Activated T-cell treated with anti-CD3 and anti-CD28 coated beads, Interleukin-2, amount 50 U/mL, for 4 hours (primary cell): Measurements from ENCODE around the gene NTRK3. TPM values are rescaled to one million over a fixed set of nuclear protein-coding genes. Genes with fewer than 3 reads are reported as not detected.

Experiments
- ATAC-seq, 2 donors: fragments of 200-7000 bp; cut with Tn5 transposase; one replicate each; pipeline ENCODE4 v1.10.0; 2021
- DNase-seq: peaks from one replicate; pipeline ENCODE4 v3.0.0-alpha.2; 2020
- H3K27me3 Mint-ChIP-seq: one replicate; pipeline ENCODE4 v1.8.0; 2021; ENCODE audit warnings: low read depth, mixed read lengths
- H3K36me3 Mint-ChIP-seq: one replicate; pipeline ENCODE4 v1.8.0; 2022; ENCODE audit warnings: mixed read lengths; ENCODE audit not compliant: insufficient read depth
- H3K4me1 Mint-ChIP-seq: one replicate; pipeline ENCODE4 v1.8.0; 2021; ENCODE audit warnings: low read depth, mixed read lengths
- H3K4me3 Mint-ChIP-seq: one replicate; pipeline ENCODE4 v1.8.0; 2021; ENCODE audit warnings: mild to moderate bottlenecking, moderate library complexity, mixed read lengths
- H3K9me3 Mint-ChIP-seq: one replicate; pipeline ENCODE4 v1.8.0; 2021; ENCODE audit warnings: mixed read lengths
- total RNA-seq, 3 donors: library from RNA; stranded (reverse); gene quantifications; one replicate each; pipeline ENCODE4 v1.2.1, GENCODE V29; 2021

Gene NTRK3
- total RNA-seq, 3 donors from 2014 or later = 0.18 to 1.7 TPM; not detected in 1

DNA sequence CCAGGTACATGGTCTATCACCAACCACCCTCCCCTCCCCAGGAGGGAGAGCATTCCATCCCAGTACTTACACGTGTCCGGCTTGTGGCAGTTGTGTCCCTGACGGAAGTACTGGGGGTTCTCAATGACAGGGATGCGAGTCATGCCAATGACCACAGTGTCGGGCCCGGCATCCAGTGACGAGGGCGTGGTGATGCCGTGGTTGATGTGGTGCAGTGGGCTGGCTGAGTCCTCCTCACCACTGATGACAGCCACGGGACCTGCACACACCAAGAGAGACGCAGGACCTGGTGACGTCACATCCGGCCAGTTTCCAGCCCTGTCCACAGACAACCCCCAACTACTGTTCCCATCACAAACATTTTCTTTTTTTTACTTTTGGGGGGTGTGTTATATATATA is 223.8 kb downstream of the NTRK3 start:
- Mint-ChIP-seq H3K4me1 (no peaks in the 10 kb centered on the region), H3K36me3 (no peaks in the 10 kb centered on the region), H3K27me3 (peaks cover 9% of the 10 kb centered on the region), H3K4me3 (no peak overlapping the region), H3K9me3 (no peaks in the 10 kb centered on the region)
- DNase-seq = no peak
- no peak for ATAC-seq

DNA sequence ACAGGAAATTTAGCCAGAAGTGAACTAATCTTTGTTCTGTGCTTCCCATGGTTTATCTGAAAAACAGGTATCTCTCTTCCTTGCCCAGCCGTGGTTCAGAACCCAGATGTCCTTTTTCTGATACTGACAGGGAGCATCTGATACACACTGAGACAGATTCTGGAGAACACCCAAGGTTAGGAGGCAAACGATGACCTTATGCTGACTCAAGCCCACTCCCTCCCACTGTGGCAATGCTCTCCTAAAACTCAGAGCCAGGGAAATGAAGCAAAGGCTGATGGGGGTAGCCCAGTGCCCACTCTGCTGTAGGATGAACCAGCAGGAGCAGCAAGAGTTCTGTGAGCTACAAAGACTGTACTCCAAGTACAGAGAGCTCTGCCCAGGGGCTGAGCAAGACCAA is 225.1 kb downstream of the NTRK3 start:
- no peak for ATAC-seq
- Mint-ChIP-seq H3K36me3 (no peaks in the 10 kb centered on the region), H3K27me3 (peaks cover 9% of the 10 kb centered on the region), H3K9me3 (no peaks in the 10 kb centered on the region), H3K4me1 (no peaks in the 10 kb centered on the region), H3K4me3 (no peak overlapping the region)
- DNase-seq = no peak

DNA sequence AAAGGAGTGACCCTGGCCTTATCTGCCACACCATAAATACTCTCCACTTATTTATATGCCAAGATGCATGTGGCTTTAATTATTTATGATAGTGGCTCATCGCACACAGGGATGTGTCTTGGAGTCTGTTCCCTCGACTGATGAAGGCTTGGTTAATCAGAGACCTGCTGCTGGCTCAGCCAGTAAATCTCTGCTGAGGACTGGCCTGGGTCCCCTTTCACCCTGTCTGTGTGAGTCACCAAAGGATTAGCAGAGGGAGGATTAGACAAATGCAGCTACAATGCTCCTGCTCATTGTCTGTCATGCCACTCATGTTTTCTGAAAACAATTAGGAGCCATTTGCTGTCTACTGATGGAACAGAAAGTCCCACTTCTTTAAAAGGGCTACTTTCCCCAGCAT is 226.8 kb downstream of the NTRK3 start:
- Mint-ChIP-seq H3K36me3 (no peaks in the 10 kb centered on the region), H3K9me3 (no peaks in the 10 kb centered on the region), H3K4me1 (no peaks in the 10 kb centered on the region), H3K4me3 (no peak overlapping the region), H3K27me3 (peaks cover 4% of the 10 kb centered on the region)
- DNase-seq (no peak), ATAC-seq (no peak)

DNA sequence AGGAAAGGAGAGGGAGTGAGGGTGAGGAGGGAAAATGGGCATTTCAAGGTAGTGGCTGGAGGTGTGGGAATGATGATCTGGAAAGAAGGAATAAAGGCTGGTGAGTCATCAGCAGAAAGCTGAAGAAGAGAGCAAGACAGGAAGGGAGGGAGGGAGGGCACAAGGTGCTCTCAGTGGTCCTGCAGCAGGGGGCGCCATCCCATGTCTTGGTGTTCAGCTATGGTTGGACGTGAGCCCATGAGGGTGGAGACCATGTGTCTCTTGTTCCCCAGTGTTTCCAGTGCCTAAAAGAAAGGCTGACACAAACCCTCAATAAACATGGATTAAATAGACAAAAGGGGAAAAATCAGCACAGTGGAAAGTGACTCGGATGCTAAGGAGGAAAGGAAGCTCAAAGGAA is 228.5 kb downstream of the NTRK3 start:
- H3K4me1 Mint-ChIP-seq = no peaks in the 10 kb centered on the region
- no peak for ATAC-seq
- no peaks in the 10 kb centered on the region for H3K36me3 Mint-ChIP-seq
- peaks cover 4% of the 10 kb centered on the region for H3K27me3 Mint-ChIP-seq
- DNase-seq = no peak
- no peak overlapping the region for H3K4me3 Mint-ChIP-seq
- H3K9me3 Mint-ChIP-seq = no peaks in the 10 kb centered on the region

DNA sequence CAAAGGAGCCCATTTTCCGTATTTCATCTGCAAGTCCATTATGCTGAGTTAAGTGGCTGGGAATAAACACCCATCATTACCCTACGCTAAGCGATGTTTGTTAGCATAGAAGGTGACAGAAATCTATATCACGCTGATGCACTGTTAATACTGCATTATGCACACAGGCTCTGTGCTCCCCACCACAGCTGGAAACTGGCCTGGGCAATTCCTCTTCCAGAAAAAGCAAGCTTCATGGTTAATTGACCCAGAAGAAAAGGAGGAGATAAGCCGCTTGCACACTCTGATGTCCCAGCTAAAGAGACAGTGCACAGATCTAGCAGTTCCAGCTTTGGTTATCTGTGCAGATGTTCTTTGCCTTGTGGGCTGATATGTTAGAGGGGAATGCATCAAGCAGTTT is 232.6 kb downstream of the NTRK3 start:
- H3K27me3 Mint-ChIP-seq = peaks cover 2% of the 10 kb centered on the region
- ATAC-seq = no peak
- H3K4me3 Mint-ChIP-seq = no peak overlapping the region
- H3K9me3 Mint-ChIP-seq = no peaks in the 10 kb centered on the region
- DNase-seq = no peak
- no peaks in the 10 kb centered on the region for H3K4me1 Mint-ChIP-seq
- no peaks in the 10 kb centered on the region for H3K36me3 Mint-ChIP-seq

DNA sequence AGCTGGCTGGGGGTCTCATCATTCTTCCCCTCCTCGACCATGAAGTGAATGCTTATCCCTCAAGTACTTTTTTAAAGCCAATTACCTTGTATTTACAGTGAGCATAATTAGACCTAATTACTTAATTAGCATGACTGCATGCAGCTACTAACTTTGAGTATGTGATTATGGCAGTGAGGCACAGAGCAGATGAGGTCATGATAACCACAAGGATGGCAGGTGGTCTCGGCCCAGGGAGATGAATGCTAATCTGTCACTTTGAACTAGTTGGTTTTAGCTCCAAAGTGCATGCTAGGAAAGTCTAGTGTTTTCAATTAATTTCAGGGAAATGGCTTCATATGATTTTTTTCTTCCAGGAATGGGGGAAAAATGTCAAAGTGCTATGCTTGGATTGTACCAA is 233.8 kb downstream of the NTRK3 start:
- H3K4me1 Mint-ChIP-seq = no peaks in the 10 kb centered on the region
- H3K9me3 Mint-ChIP-seq = no peaks in the 10 kb centered on the region
- no peak for DNase-seq
- H3K27me3 Mint-ChIP-seq = no peaks in the 10 kb centered on the region
- no peak for ATAC-seq
- H3K36me3 Mint-ChIP-seq = no peaks in the 10 kb centered on the region
- no peak overlapping the region for H3K4me3 Mint-ChIP-seq

DNA sequence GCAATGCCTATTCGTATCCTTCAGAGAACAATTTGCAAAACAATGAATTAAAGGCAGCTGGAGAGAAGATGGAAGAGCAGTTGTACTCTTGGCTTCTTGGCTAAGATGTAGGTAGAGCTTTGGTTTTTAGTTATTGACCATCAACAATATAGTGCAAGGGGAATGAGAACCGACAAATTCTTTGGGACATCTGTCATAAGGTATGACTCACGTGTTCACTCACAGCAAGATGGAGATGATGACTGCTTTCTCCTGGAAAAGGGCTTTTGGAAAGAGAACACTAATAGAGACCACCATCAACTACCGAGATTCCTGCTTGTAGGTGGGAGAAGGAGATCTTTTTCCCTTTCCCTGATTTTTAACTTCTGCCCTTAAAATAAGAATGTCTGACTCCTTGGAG is 234.9 kb downstream of the NTRK3 start:
- Mint-ChIP-seq H3K9me3 (no peaks in the 10 kb centered on the region), H3K4me1 (no peaks in the 10 kb centered on the region), H3K27me3 (no peaks in the 10 kb centered on the region), H3K36me3 (no peaks in the 10 kb centered on the region), H3K4me3 (no peak overlapping the region)
- ATAC-seq = no peak
- no peak for DNase-seq

DNA sequence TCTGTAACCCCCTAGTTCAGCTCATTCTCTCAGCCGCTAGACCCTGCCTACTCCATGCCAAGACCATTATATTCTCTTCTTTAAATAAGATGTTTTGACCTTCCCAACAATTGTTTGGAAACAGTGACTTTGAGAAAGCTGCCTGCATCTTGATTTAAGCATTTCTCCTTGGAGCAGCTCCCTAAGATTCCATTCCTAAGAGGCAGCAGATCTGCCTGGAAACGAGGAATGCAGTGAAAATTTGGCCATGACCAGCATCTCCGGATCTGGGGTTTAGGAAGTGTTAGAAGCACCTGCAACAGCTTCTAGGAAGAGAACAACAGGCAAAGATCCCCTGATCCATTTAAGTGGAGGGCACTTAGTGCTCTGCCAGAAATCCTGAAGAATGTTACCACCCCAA is 235.7 kb downstream of the NTRK3 start:
- Mint-ChIP-seq H3K27me3 (no peaks in the 10 kb centered on the region), H3K36me3 (no peaks in the 10 kb centered on the region), H3K4me1 (no peaks in the 10 kb centered on the region), H3K9me3 (no peaks in the 10 kb centered on the region), H3K4me3 (no peak overlapping the region)
- DNase-seq = no peak
- no peak for ATAC-seq

DNA sequence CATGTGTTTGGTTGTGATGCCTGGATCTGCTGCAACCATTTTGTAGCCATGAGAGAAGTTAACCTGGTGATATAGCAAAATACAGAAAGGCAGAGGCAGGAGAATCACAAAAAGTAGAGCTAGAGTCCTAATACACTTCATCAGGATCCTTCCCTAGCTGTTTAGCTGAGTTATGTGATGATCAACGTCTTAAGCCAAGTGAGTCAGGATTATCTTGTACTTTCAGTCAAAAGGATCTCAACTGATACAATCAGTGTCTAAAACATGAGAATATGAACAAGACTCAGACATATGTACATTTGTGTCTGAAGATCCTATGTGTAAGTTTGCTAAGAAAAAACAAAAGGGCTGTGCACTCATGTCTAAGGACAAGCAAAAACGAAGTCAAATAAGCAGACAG is 236.9 kb downstream of the NTRK3 start:
- H3K4me3 Mint-ChIP-seq = no peak overlapping the region
- H3K4me1 Mint-ChIP-seq = no peaks in the 10 kb centered on the region
- no peak for DNase-seq
- no peaks in the 10 kb centered on the region for H3K36me3 Mint-ChIP-seq
- no peaks in the 10 kb centered on the region for H3K27me3 Mint-ChIP-seq
- H3K9me3 Mint-ChIP-seq = no peaks in the 10 kb centered on the region
- ATAC-seq = no peak

DNA sequence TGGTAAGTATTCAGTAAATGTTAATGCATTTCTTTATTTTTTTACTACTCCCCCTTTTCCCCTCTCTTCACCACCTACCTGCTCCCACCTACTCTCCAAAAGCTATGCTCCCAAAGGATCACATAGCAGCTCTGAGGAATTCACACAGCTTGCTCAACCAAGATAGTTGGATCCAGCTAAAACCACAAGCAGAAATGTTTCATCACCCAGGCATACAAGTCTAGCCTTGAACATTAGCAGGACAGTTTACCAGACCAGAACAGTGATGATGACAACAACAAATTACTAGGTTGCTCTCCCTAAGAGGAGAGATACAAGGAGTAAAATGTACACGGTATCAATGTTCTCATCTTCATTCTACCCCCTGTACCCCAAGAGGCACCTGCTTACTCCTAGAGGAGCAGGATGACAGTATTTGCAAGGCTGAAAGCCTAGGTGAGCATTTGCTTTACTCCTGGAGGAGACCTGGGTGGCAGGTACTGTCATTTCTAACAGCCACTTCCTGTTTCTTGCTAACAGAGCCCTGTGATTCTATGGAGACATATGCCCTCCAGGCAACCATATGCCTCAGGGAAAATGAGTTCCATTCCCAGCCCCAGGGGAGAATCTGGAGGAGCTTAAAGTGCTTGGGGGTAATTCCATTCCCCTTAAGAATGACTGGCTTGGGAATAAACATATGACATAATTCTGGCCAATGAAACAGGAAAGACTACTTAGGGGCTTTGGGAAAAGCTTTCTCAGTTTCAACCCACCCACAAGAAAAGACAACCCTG is 237.5 kb downstream of the NTRK3 start:
- no peak overlapping the region for H3K4me3 Mint-ChIP-seq
- H3K36me3 Mint-ChIP-seq = no peaks in the 10 kb centered on the region
- no peak for ATAC-seq
- DNase-seq = no peak
- no peaks in the 10 kb centered on the region for H3K27me3 Mint-ChIP-seq
- no peaks in the 10 kb centered on the region for H3K4me1 Mint-ChIP-seq
- H3K9me3 Mint-ChIP-seq = no peaks in the 10 kb centered on the region

DNA sequence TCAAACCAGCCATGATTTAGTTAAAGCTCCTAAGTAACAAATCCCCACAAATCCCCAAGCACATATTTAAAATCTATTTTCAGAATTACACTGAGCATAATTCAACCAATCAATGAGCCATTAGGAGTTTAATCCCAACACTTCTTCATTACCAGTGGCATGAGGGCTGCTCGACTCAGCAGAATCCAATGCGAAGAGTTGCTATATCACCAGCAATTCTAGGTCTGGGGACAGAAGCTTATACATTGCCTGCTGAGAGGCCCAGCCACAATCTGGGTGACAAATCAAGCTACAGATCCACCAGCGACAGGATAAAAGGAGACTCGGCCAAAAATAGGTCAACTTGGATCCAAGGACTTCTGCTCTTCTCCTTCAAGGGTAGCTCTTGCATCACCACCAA is 238.8 kb downstream of the NTRK3 start:
- no peaks in the 10 kb centered on the region for H3K4me1 Mint-ChIP-seq
- H3K36me3 Mint-ChIP-seq = no peaks in the 10 kb centered on the region
- no peaks in the 10 kb centered on the region for H3K9me3 Mint-ChIP-seq
- H3K27me3 Mint-ChIP-seq = no peaks in the 10 kb centered on the region
- ATAC-seq (no peak), DNase-seq (no peak)
- no peak overlapping the region for H3K4me3 Mint-ChIP-seq

DNA sequence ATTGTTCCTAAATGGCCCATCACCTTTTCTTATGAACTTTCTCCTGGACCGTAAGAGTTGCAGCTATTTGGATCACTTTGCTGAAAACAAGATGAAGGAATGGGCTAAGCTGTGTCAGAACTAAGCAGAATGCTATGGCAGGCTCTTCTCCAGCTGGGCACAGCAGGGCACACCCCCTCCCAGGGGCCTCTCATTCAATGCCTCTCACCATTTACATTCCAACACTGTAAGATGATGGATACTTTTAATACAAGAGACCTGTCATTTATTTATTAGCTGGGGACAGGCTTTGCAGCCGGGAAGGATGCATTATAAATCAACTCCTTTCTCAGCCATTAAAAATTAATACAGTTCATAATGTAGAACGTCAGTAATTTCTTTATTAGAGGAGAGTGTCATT is 240.1 kb downstream of the NTRK3 start:
- no peaks in the 10 kb centered on the region for H3K9me3 Mint-ChIP-seq
- DNase-seq (no peak), ATAC-seq (no peak)
- H3K4me3 Mint-ChIP-seq = no peak overlapping the region
- no peaks in the 10 kb centered on the region for H3K4me1 Mint-ChIP-seq
- H3K27me3 Mint-ChIP-seq = no peaks in the 10 kb centered on the region
- no peaks in the 10 kb centered on the region for H3K36me3 Mint-ChIP-seq

DNA sequence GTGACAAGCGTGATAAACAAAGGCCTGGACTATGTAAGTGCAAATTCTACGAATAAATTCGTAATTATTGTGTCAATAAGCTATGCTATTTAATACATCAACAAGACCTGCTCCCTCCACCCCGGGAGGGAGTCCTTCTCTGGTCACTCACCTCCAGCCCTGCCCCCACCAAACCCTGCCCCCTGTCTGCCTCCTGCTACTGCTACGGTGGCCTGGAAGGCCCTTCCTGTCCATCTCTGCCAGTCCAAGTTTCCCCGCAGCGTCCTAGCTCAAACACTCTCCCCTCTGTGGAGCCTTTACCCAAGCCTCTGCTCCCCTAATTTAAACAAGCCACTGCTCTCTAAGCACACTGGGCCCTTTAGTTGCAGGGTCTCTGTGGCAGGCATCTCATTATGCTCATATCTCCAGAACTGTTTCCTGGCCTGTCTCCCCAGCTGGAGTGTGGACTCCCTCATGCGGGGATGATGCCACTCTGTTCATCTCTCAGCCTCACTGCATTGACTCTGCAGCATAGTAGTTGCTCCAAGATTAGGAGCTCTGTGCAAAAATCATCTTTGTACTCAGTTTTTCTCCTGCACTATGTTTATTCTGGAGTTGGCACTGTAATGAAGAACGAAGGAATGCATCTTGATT is 241.2 kb downstream of the NTRK3 start:
- Mint-ChIP-seq H3K9me3 (no peaks in the 10 kb centered on the region), H3K4me1 (no peaks in the 10 kb centered on the region), H3K4me3 (no peak overlapping the region), H3K27me3 (no peaks in the 10 kb centered on the region), H3K36me3 (no peaks in the 10 kb centered on the region)
- ATAC-seq (no peak), DNase-seq (no peak)

DNA sequence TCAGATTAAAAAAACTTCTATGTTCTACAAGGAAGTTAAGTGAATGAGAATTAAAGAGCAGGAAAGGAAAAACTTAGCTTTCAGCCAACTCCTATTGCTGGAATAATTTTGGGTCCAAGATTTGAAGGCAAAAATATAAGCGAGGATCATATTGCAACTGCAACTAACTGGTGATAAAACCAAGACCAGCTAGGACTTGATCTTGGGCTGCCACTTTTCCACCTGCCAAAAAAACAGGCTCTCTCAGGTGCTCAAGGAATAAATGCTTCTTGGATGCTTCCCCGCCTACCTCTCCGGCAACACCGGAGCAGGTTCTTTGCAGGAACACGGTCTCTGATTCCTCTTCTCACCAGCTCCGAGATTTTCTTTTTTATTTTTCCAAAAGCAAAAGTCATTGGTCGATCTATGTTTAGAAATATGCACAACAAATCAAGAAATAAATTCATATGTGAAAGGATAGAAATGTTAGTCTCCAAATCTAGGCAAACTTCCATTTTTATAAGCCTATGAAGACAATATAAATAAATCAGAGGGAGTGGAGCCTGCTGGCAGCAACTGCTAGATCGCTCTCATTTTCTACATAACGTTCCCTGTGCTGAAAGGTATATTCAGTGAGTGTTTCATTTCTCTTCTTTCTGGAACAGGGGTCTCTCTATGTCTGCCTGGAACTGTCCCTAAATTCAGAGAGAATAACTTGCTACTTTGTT is 241.9 kb downstream of the NTRK3 start:
- Mint-ChIP-seq H3K4me1 (no peaks in the 10 kb centered on the region), H3K27me3 (no peaks in the 10 kb centered on the region), H3K36me3 (no peaks in the 10 kb centered on the region), H3K4me3 (no peak overlapping the region), H3K9me3 (no peaks in the 10 kb centered on the region)
- no peak for DNase-seq
- no peak for ATAC-seq

DNA sequence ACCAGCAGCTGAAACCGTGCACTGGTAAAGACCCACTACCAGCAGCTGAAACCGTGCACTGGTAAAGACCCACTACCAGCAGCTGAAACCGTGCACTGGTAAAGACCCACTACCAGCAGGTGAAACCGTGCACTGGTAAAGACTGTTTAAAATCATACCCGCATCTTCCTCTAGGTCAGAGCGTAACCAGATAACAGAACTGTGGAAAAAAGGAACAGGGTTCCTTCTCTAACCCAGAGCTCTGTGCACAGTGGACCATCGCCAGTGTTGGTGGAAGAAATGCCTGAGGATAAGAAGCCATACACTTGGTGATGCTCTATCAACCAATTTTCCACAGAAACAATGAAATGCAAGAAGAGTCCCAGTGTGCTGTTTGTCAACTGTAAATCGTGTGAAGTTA is 243.4 kb downstream of the NTRK3 start:
- no peaks in the 10 kb centered on the region for H3K4me1 Mint-ChIP-seq
- no peak for DNase-seq

More for the DNA sequence above, 243.4 kb downstream of the NTRK3 start:
- Mint-ChIP-seq H3K36me3 (no peaks in the 10 kb centered on the region), H3K27me3 (no peaks in the 10 kb centered on the region), H3K4me3 (no peak overlapping the region), H3K9me3 (no peaks in the 10 kb centered on the region)
- no peak for ATAC-seq
